ENCODE results near the gene SPPL2A. TPM values are rescaled to one million over a fixed set of nuclear protein-coding genes. Genes with fewer than 3 reads are reported as not detected.
"Not testable (repeated sequence)": the region's sequence is repeated elsewhere in the genome, so short reads cannot be mapped to it uniquely, and the experiment has no call there.

SPPL2A gene
- total RNA-seq, 4 donors from 2014 or later = 325 to 777 (median 391) TPM

DNA sequence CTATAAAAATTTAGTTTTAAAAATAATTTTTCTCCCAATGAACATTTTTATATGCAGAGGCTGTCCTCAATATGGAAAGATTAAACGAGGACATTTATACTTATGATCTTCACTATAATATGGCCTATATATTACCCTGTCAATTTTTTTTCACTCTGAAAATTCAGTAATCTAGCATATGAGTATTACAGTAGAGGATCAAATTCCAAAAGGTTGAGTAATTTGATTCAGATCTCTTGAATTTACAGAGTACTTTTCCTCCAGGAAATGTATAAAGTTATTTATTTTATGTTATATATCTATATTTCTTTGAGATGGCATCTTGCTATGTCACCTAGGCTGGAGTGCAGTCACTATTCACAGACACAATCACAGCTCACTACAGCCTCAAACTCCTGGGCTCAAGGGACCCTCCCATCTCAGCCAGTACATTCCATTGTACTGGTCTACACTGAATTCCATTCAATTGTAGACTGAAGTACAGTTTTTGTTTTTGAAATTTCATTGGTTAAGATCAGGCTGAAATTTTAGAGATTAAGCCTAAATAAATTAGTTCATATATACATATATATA, 62.7 kb downstream of the SPPL2A start:
- in situ Hi-C loops (cut with MboI; ENCODE audit: low pct_ligation_motif_present in 1 of 4, low pct_unique_long_range_greater_than_20kb in 1 of 4, low sequenced_read_pairs in 3 of 4) (no loop called here), intact Hi-C loops (cut with DNase I; ENCODE audit: low total_unique reads) (no loop called here)
- H3K36me3 ChIP-seq = peaks cover 0 to 14% (median 5%) of the 10 kb centered on the region in 4 donors
- H3K27ac ChIP-seq = no peak overlapping the region
- WGBS, 2 donors (ENCODE audit: low coverage in 1 of 2) = 77 to 79% methylated on average over 1 of the region's 1 CpG
- TF ChIP-seq POLR2AphosphoS5 (IDR thresholded peaks at IDR 0.05) (no peak), POLR2A (IDR thresholded peaks at IDR 0.05) (no peak), EP300 (IDR thresholded peaks at IDR 0.05; ENCODE audit: low read depth) (no peak)
- TF ChIP-seq, protein P1, sequence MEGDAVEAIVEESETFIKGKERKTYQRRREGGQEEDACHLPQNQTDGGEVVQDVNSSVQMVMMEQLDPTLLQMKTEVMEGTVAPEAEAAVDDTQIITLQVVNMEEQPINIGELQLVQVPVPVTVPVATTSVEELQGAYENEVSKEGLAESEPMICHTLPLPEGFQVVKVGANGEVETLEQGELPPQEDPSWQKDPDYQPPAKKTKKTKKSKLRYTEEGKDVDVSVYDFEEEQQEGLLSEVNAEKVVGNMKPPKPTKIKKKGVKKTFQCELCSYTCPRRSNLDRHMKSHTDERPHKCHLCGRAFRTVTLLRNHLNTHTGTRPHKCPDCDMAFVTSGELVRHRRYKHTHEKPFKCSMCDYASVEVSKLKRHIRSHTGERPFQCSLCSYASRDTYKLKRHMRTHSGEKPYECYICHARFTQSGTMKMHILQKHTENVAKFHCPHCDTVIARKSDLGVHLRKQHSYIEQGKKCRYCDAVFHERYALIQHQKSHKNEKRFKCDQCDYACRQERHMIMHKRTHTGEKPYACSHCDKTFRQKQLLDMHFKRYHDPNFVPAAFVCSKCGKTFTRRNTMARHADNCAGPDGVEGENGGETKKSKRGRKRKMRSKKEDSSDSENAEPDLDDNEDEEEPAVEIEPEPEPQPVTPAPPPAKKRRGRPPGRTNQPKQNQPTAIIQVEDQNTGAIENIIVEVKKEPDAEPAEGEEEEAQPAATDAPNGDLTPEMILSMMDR (IDR thresholded peaks at IDR 0.05) = no peak
- H3K27me3 ChIP-seq = no peaks in the 10 kb centered on the region
- H3K9me3 ChIP-seq = no peaks in the 10 kb centered on the region
- no peak overlapping the region for H3K4me3 ChIP-seq
- no peaks in the 10 kb centered on the region for H3K4me1 ChIP-seq
- DNase-seq = no peak

DNA sequence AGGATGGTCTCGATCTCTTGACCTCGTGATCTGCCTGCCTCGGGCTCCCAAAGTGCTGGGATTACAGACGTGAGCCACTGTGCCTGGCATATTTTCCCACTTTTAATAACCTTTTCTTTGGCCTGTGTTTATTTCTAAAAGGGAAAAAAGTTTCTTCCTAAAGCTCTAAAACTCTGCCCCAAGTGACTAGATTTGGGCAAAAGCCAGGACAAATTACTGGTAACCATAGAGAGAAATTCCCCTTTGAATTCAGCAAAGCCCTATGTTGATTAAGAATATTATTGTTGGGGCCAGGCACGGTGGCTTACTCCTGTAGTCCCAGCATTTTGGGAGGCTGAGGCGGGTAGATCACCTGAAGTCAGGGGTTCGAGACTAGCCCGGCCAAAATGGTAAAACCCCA, 67.4 kb downstream of the SPPL2A start:
- peaks cover 0 to 4% (median 0%) of the 10 kb centered on the region in 4 donors for H3K36me3 ChIP-seq
- H3K9me3 ChIP-seq = no peaks in the 10 kb centered on the region
- H3K27me3 ChIP-seq = no peaks in the 10 kb centered on the region
- H3K4me3 ChIP-seq = no peak overlapping the region
- intact Hi-C loops (cut with DNase I; ENCODE audit: low total_unique reads) = loop anchor here (10.0 kb wide), 1 partner anchor 67 kb away; the partner anchor contains the start of gene SPPL2A
- no peak for DNase-seq
- in situ Hi-C loops (cut with MboI; ENCODE audit: low pct_ligation_motif_present in 1 of 4, low pct_unique_long_range_greater_than_20kb in 1 of 4, low sequenced_read_pairs in 3 of 4) = no loop called here
- no peak overlapping the region for H3K27ac ChIP-seq
- H3K4me1 ChIP-seq = no peaks in the 10 kb centered on the region
- 80 to 88% methylated on average over 5 to 8 of the region's 8 CpGs for WGBS, 2 donors (ENCODE audit: low coverage in 1 of 2)
- TF ChIP-seq, protein P1 (IDR thresholded peaks at IDR 0.05) = no peak
- TF ChIP-seq EP300 (IDR thresholded peaks at IDR 0.05; ENCODE audit: low read depth) (no peak), POLR2A (IDR thresholded peaks at IDR 0.05) (no peak), POLR2AphosphoS5 (IDR thresholded peaks at IDR 0.05) (no peak)

DNA sequence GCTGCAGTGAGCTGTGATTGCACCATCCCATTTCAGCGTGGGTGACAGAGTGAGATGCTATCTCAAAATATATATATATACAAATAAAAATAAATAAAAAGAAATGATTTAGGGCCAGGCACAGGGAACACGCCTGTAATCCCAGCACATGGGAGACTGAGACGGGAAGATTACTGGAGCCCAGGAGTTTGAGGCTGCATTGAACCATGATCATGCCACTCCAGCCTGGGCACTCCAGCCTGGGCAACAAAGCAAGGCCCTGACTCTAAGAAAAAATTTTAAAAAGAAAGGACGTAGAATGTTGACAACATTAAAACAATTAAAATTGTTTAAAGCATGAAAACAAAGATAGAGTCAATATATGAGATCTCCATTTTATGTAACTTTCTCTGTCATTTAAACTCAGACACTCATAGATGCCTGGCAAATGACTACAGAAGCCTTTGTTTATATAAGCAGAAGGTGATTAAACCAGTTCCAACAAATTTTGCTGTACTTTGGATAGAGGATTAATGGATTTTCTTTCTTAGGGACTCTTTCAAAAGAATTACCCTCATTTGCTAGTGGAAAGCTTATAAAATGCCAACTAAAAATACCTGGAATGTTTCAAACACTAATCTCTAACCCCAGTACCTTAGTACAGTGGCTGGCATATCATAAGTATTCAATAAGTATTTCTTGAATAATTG, 68.3 kb downstream of the SPPL2A start:
- no peak for DNase-seq
- Histone ChIP-seq H3K27ac (no peak overlapping the region), H3K4me3 (no peak overlapping the region), H3K27me3 (no peaks in the 10 kb centered on the region), H3K9me3 (no peaks in the 10 kb centered on the region), H3K36me3 (peaks cover 0 to 4% (median 0%) of the 10 kb centered on the region in 4 donors), H3K4me1 (no peaks in the 10 kb centered on the region)
- intact Hi-C loops (cut with DNase I; ENCODE audit: low total_unique reads) (loop anchor here (10.0 kb wide), 1 partner anchor 68 kb away; the partner anchor contains the start of gene SPPL2A), in situ Hi-C loops (cut with MboI; ENCODE audit: low pct_ligation_motif_present in 1 of 4, low pct_unique_long_range_greater_than_20kb in 1 of 4, low sequenced_read_pairs in 3 of 4) (no loop called here)
- no peak for TF ChIP-seq EP300 (IDR thresholded peaks at IDR 0.05; ENCODE audit: low read depth)
- TF ChIP-seq POLR2AphosphoS5 (IDR thresholded peaks at IDR 0.05) = no peak
- no peak for TF ChIP-seq POLR2A (IDR thresholded peaks at IDR 0.05)
- TF ChIP-seq, protein P1 (IDR thresholded peaks at IDR 0.05) = no peak
- 82 to 88% methylated on average over 3 to 4 of the region's 4 CpGs for WGBS, 2 donors (ENCODE audit: low coverage in 1 of 2)

DNA sequence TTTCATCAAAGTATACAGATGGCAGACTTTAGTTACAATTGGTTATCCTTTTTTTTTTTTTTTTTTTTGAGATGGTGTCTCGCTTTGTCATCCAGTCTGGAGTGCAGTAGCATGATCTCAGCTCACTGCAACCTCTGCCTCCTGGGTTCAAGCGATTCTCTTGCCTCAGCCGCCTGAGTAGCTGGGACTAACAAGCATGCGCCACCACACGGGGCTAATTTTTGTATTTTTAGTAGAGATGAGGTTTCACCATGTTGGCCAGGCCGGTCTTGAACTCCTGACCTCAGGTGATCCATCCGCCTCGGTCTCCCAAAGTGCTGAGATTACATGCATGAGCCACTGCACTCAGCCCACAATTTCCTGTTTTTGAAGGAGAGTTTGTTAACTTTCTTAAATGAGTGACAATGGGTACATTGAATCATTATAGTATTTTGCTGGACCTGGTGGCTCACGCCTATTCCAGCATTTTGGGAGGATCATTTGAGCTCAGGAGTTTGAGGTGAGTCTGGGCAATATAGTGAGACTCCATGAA, 70.8 kb downstream of the SPPL2A start:
- H3K27me3 ChIP-seq; H3K36me3 ChIP-seq; H3K4me1 ChIP-seq; H3K9me3 ChIP-seq; H3K4me3 ChIP-seq; DNase-seq; in situ Hi-C loops (cut with MboI; ENCODE audit: low pct_ligation_motif_present in 1 of 4, low pct_unique_long_range_greater_than_20kb in 1 of 4, low sequenced_read_pairs in 3 of 4); H3K27ac ChIP-seq: not testable (repeated sequence)
- WGBS, 2 donors (ENCODE audit: low coverage in 1 of 2) = 91 to 100% methylated on average over 6 to 9 of the region's 9 CpGs
- intact Hi-C loops (cut with DNase I; ENCODE audit: low total_unique reads) = loop anchor here (10.0 kb wide), 1 partner anchor 70 kb away; the partner anchor contains the start of gene SPPL2A
